Hematopoietic multipotent progenitor cell (in vitro differentiated cells): ENCODE measurements around the gene MOCS1. TPM values are rescaled to one million over a fixed set of nuclear protein-coding genes. Genes with fewer than 3 reads are reported as not detected.

Source experiments
- DNase-seq, 3 donors: peaks; one replicate each; pipeline ENCODE4 v3.0.0-alpha.2; 2011 to 2015; ENCODE audit warnings: low read depth in 2 of 3, low spot score in 2 of 3
- total RNA-seq: library from RNA; depleted of rRNA; stranded (reverse); fragments of >200 nt; gene quantifications from one replicate; pipeline ENCODE4 v1.2.3, GENCODE V29; 2012

MOCS1 gene
- total RNA-seq, 1 donor = 2.2 TPM

DNA sequence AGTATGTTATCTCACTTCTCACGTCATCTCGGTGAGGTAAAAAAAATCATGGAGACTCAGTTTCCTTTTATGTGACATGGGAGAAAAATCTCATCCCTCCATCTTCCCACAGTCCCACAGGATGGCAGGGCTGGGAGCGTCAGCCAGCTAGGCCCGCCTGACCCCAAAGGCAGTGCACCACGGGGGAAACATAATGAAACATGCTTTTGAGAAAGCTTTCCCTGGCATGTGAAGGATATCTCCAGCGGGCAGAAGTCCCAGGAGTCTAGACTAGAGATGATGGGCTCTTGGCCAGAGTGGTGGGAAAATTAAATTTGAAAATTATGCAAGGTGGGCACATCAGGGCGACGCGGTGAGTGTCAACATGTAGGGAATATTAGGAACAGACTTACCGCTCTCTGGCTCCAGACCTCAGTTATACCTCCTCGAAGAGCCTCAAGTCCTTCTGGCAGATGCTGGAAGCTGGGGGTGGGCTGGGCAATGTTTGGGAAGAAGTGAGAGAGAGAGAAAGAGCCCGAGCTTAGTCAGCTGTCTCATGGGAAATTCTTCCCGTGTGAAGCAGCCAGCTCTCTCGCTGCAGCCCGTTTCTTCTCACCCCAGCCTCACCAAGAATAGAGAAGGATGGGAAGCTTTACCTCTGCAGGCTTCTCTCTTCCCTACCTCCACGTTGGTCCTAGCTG lies 52.3 kb downstream of the MOCS1 start:
- no peak for DNase-seq

DNA sequence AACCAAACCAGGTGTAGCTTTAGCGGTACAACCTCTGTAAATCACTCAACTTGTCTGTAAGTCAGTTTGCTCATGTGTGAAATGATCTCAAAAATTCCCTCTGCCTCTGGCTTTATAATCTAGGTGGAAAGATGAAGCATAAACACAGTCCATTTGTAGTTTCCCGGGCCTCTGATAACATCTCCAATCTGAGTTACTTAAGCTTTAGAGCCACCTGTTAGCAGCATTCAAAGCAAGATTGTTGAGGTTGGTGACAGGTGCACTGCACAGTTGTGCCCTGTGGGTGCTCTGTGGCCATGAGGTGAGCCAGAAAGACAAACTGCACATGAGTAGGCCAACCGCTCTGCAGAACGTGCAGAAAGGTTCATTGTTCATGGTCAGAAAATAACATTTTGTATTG lies 53.7 kb downstream of the MOCS1 start:
- DNase-seq = no peak

DNA sequence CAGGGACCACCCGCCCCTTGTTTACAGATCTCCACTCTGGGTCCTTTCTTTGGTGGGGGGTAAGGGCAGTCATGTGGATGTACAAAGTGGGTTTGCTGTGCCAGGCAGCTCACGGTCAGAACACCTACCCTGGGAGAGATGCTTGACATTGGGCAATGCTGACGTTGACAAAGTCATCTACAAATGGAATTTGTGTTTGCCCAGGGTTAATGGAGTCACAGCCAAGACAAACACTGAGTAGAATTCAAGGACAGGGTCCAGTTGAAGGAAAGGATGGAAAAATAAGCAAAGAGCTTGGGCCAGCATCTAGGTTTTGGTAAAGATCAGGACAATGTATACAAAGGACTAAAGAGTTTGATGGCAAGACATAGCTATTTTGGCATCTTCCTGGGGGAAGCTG lies 54.7 kb downstream of the MOCS1 start:
- no peak for DNase-seq

DNA sequence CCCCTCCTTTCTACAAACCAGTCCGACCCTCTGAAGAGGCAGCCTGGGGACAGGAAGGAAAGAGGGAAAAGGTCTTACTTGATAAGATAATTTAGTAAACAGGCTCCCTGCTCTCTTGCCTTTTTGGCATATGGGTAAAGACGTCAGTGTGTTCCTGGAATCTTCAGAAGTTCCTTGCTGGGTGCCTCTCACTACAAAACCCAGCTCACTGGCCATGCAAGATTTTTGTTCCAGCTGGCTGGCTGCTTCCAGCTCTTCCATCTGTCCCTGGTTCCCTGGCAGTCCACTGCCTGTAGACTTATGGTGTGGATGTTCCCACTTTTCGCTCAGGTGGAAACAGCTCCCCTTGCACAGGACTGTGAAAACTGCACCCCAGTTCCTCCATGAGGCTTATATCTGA lies 57.4 kb downstream of the MOCS1 start:
- DNase-seq = no peak

DNA sequence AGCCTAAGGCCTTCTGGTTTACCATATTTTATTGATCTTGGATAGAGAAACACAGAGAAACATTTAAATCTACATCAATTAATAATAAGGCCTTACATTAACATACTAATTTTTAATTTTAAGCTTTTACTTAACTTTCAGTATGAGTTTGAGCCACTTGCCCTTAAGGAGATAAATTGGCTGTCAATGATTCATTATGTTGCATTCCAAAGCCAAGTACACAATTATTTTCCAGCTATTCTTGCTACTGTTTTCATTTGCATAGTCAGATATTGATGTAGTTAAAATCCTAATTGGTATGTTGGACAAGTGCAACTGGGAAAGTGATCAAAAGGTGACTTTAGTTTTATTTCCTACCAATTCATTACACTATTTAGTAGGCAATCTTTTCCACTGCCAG lies 58.2 kb downstream of the MOCS1 start:
- no peak for DNase-seq

DNA sequence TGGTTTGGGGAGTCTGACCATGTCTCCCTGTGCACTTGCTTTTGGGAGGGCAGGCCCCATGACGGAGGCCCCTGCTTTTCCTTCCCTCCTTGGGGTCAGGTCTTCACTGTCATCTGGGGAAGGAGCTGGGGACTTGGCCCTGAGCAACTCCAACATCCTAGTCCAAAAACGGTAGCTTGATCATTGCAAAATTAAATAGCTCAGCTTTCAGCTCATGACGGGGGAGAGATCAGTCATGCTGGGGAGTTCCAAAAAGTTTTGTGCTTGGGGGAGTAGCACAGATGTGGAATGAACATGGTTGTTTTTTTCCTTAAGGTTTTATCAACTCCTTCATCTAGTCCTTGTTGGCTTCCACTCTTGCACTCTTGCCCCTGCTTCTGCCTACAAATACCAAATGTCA lies 60.8 kb downstream of the MOCS1 start:
- no peak for DNase-seq

DNA sequence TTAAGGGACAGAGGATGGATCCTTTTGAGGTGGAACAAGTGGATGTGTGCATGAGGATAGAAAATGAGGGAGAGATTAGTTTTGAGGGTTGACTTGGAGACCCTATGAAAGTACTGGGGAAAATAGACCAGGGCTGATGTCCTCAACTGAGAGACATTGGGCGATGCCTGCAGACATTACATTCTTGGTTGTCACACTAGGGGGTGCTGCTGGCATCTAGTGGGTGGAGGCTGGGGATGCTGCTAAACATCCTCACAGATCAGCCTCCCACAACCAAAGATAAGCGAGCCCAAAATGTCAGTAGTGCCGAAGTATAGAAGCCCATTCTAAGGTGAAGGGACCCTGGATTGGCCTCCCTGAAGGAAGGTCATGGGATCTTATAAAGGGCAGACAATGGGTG lies 63.3 kb downstream of the MOCS1 start:
- no peak for DNase-seq

DNA sequence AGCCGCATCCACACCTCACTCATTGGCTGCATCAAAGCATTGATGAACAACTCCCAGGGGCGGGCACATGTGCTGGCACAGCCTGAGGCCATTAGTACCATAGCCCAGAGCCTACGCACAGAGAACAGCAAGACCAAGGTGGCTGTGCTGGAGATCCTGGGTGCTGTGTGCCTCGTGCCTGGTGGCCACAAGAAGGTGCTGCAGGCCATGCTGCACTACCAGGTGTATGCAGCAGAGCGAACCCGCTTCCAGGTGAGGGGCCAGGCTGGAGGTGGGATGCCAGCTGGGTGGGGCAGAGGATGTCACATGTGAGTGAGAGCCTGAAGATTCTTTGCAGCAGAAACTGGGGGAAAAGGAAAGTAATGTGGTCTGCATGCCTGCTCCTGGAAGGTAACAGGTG lies 66.7 kb downstream of the MOCS1 start:
- DNase-seq = no peak

DNA sequence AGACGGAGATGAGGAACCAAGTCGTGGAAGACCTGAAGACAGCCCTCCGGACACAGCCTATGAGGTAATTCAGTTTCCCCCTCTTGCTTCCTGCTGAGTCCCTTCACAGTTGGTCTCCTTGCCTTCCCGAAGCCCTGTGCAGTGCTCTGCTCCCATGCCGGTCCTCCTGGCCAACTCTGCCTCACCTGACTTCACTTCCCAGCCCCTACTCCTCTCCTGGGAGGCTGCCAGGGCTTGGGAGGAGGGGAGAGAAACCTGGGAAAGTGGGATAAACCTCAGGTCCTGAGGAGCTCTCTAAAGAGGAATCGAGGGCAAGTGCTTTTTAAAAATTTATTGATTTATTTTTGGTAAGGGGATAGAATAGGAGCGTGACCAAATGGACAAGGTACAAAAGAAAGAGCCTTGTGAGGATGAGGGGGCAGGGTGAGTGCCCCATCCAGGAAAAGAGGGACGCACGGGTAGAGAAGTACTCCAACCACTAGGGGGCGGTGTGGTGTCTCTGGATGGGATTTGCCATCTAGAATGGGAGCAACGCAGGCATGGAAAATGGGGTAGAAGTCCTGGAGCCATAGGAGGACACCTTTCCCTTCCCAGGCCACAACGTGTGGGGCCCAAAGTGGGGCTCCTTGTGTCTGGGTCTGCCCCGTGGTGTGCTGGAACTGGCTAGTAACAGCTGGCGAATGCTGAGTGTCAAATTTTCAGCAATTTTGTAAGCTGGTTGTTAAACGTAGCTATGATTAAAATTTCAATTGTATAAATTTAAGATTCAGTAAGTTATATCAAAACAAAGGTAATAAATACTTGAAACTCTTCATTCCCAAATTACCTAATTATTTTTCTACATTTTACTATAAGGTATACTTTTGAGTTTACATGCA lies 69.0 kb downstream of the MOCS1 start:
- peak in 2 of 3 donors; percentile 28 to 61 for DNase-seq

DNA sequence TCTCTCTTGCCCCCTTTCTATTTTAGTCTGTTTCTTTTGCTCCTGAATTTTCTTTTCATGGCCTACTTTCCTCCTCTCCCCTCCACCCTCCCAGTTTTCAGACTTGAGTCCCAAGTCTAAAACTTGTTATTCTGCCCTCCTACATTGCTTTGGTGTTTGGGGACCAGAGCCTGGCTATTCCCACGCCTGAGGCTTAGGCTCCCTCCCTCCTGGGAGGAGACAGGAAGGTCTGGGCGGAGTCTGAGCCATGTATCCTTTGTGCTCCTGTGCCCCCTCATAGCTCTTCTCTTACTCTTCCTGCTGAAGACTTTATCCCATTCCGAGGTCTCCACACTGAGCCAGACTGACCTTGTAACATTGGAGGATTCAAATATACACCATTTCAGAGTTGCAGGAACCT lies 72.6 kb downstream of the MOCS1 start:
- DNase-seq = no peak

DNA sequence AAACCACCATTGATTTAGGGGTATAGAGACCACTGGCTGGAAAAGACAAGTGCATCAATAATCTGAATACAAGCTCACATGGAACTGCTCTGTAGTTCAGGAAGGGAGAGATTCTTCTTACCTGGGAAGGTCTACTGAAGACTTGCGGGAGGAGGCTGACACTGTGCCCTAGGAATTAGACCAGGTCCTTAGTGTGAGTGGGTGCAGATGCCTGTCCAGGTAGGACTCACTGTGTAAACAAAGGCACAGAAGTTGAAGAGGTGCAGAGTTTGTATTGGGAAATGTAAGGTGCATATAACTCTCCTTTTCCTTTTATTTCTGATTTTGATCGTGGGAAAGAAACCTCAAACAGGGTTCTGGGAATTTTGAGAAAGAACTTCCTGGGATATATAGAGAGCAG lies 75.2 kb downstream of the MOCS1 start:
- DNase-seq = no peak

DNA sequence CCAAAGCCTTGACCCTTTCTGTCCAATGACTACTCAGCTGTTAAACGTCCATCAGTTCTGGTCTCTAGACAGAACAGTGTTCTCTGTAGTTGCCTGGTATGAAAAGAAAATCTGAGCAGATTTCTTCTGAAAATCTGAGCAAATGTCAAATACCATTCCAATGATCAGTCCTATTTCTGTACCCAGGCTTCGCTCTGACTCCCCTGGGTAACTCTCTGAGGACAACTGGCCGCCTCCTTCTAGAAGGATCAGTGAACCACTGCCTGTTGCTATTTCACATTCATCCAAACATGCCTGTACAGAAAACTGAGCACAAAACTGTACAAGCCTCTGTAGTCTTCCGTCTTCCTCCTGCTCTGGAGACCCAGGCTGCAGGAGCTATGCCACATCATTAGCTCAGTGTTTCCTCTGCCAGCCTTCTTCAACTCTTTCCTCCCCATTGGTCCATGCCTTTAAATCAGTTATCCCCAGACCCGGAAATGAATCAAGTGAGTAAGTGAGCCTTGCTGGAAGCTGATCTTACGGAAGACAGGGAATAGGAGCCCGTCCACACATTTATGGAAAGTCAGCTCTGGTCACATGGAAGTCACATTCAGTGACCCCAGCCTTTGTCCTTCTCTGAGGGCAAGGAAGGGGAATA lies 78.8 kb downstream of the MOCS1 start:
- DNase-seq = no peak

Other genes starting within 250 kb of the MOCS1 start
- under 0.01 TPM for gene KIF6, start 209.1 kb downstream of the MOCS1 start, total RNA-seq
- under 0.01 TPM for gene DAAM2, start 142.1 kb downstream of the MOCS1 start, total RNA-seq